H1 (cell line): ENCODE measurements around the gene TBK1. TPM values are rescaled to one million over a fixed set of nuclear protein-coding genes. Genes with fewer than 3 reads are reported as not detected.

Source experiments
- CTCF ChIA-PET: fragments of 300-600 bp; sonication (Branson Sonifier 250); formaldehyde crosslinking; loops from one replicate; lab custom pipeline; 2021; ENCODE audit not compliant: partially characterized antibody; lab: Charles Lee
- POLR2A ChIA-PET: fragments of 300-600 bp; sonication (Branson Sonifier 250); formaldehyde crosslinking; loops from one replicate; lab custom pipeline; 2021; ENCODE audit warnings: inconsistent platforms; ENCODE audit not compliant: partially characterized antibody; lab: Charles Lee
- DNase-seq, 2 experiments: peaks; one replicate each; pipeline versions ENCODE4 v3.0.0 to v3.0.0-alpha.2; 2010 to 2022; ENCODE audit warnings: low spot score in 2 of 2, low read depth in 1 of 2, mixed read lengths in 1 of 2
- FAIRE-seq: peaks from 2 replicates; lab custom pipeline; 2011; peaks lifted over from hg19 to GRCh38; lab: Jason Lieb, UNC
- H2AFZ ChIP-seq: 2 replicates; pipeline ENCODE4 v1.8.1; 2012; ENCODE audit warnings: low read length, inconsistent platforms
- H2AK5ac ChIP-seq: 2 replicates; pipeline ENCODE4 v1.6.1; 2013; ENCODE audit warnings: low read depth, low read length
- H2BK120ac ChIP-seq: replicated peaks from 2 replicates; pipeline ENCODE3; 2013; ENCODE audit warnings: low read depth, low read length, inconsistent platforms
- H2BK12ac ChIP-seq: 2 replicates; pipeline ENCODE4 v1.6.1; 2013; ENCODE audit warnings: low read depth, low read length
- H2BK15ac ChIP-seq: 2 replicates; pipeline ENCODE4 v1.6.1; 2013; ENCODE audit warnings: low read length
- H2BK20ac ChIP-seq: 2 replicates; pipeline ENCODE4 v1.6.1; 2013; ENCODE audit warnings: low read length
- H2BK5ac ChIP-seq: 2 replicates; pipeline ENCODE4 v1.6.1; 2013; ENCODE audit warnings: low read depth, low read length
- H3K14ac ChIP-seq: 2 replicates; pipeline ENCODE4 v1.6.1; 2013; ENCODE audit warnings: inconsistent platforms; ENCODE audit not compliant: insufficient read length
- H3K18ac ChIP-seq: 2 replicates; pipeline ENCODE4 v1.6.1; 2013; ENCODE audit warnings: low read length; ENCODE audit errors: extremely low read depth
- H3K23ac ChIP-seq: 2 replicates; pipeline ENCODE4 v1.6.1; 2013; ENCODE audit warnings: inconsistent platforms; ENCODE audit not compliant: insufficient read length
- H3K23me2 ChIP-seq: 2 replicates; pipeline ENCODE4 v1.6.1; 2013; ENCODE audit warnings: low read depth, low read length
- H3K27ac ChIP-seq: 2 replicates; pipeline ENCODE4 v1.6.1; 2011; ENCODE audit warnings: low read depth, low read length, inconsistent platforms
- H3K27me3 ChIP-seq, 4 experiments: replicated peaks in 1 of 4; 1 replicate in 1 of 4; 2 replicates in 3 of 4; pipeline versions ENCODE4 v1.6.1 to v1.8.1; 2011 to 2013; ENCODE audit warnings: low read length in 3 of 4, mild to moderate bottlenecking in 3 of 4, inconsistent platforms in 2 of 4, mixed read lengths in 2 of 4, moderate library complexity in 1 of 4; ENCODE audit not compliant: control insufficient read depth in 3 of 4, insufficient read depth in 3 of 4; ENCODE audit errors: extremely low read depth in 1 of 4
- H3K36me3 ChIP-seq, 4 experiments: 2 replicates each; pipeline versions ENCODE4 v1.6.1 to v1.8.1; 2011 to 2013; ENCODE audit warnings: mild to moderate bottlenecking in 4 of 4, low read length in 3 of 4, moderate library complexity in 2 of 4, control low read depth in 1 of 4, inconsistent platforms in 1 of 4; ENCODE audit not compliant: insufficient read depth in 4 of 4, control insufficient read depth in 2 of 4
- H3K4ac ChIP-seq: replicated peaks from 2 replicates; pipeline ENCODE3; 2013; ENCODE audit warnings: low read length, low read depth, mixed read lengths, inconsistent platforms; ENCODE audit not compliant: insufficient read length
- H3K4me1 ChIP-seq, 4 experiments: replicated peaks in 1 of 4; 1 replicate in 1 of 4; 2 replicates in 3 of 4; pipeline versions ENCODE4 v1.6.1 to v1.8.1; 2011 to 2013; ENCODE audit warnings: low read length in 3 of 4, inconsistent platforms in 2 of 4, mixed read lengths in 1 of 4; ENCODE audit not compliant: insufficient read depth in 4 of 4, control insufficient read depth in 3 of 4
- H3K4me2 ChIP-seq, 2 experiments: 2 replicates each; pipeline versions ENCODE4 v1.6.1 to v1.8.1; 2011 to 2013; ENCODE audit warnings: low read depth in 2 of 2, low read length in 2 of 2, control low read depth in 1 of 2, inconsistent platforms in 1 of 2, mild to moderate bottlenecking in 1 of 2; ENCODE audit not compliant: insufficient read depth in 1 of 2
- H3K4me3 ChIP-seq, 4 experiments: fragments of 200-600, 300-600 bp in 1 of 4; sonication (generic), shearing (Covaris generic), sonication (Bioruptor Twin) in 1 of 4; 2 replicates each; pipeline versions ENCODE4 v1.5.1 to v1.8.1; 2011 to 2016; ENCODE audit warnings: low read length in 4 of 4, low read depth in 3 of 4, control low read depth in 2 of 4, inconsistent platforms in 2 of 4, mild to moderate bottlenecking in 2 of 4, mixed read lengths in 1 of 4, moderate library complexity in 1 of 4; ENCODE audit not compliant: insufficient read depth in 2 of 4; ENCODE audit errors: extremely low read depth in 1 of 4
- H3K56ac ChIP-seq: replicated peaks from 2 replicates; pipeline ENCODE3; 2013; ENCODE audit warnings: low read depth, mild to moderate bottlenecking, mixed read lengths, low read length, inconsistent platforms; ENCODE audit not compliant: insufficient read length
- H3K79me1 ChIP-seq: 2 replicates; pipeline ENCODE4 v1.6.1; 2013; ENCODE audit warnings: low read depth, low read length, control low read depth
- H3K79me2 ChIP-seq, 2 experiments: 2 replicates each; pipeline versions ENCODE4 v1.6.1 to v1.8.1; 2012 to 2013; ENCODE audit warnings: low read length in 2 of 2, mild to moderate bottlenecking in 2 of 2, inconsistent platforms in 1 of 2; ENCODE audit not compliant: insufficient read depth in 2 of 2, control insufficient read depth in 1 of 2
- H3K9ac ChIP-seq, 4 experiments: replicated peaks in 1 of 4; 1 replicate in 1 of 4; 2 replicates in 3 of 4; pipeline versions ENCODE4 v1.6.1 to v1.8.1; 2011 to 2013; ENCODE audit warnings: low read depth in 3 of 4, low read length in 3 of 4, control low read depth in 2 of 4, mild to moderate bottlenecking in 2 of 4, moderate library complexity in 2 of 4, inconsistent platforms in 1 of 4; ENCODE audit errors: extremely low read depth in 1 of 4
- H3K9me3 ChIP-seq, 2 experiments: 2 replicates each; pipeline versions ENCODE4 v1.6.1 to v1.8.1; 2012 to 2013; ENCODE audit warnings: mild to moderate bottlenecking in 2 of 2, moderate library complexity in 2 of 2, control low read depth in 1 of 2, inconsistent platforms in 1 of 2, low read depth in 1 of 2, low read length in 1 of 2, mixed read lengths in 1 of 2; ENCODE audit not compliant: insufficient read depth in 2 of 2
- H4K20me1 ChIP-seq, 2 experiments: replicated peaks in 1 of 2; 2 replicates each; pipeline versions ENCODE3 to v1.8.1; 2011 to 2013; ENCODE audit warnings: inconsistent platforms in 2 of 2, low read length in 2 of 2, mild to moderate bottlenecking in 1 of 2; ENCODE audit not compliant: insufficient read depth in 2 of 2, control insufficient read depth in 1 of 2
- H4K5ac ChIP-seq: 2 replicates; pipeline ENCODE4 v1.6.1; 2013; ENCODE audit warnings: low read length, low read depth, mixed read lengths, inconsistent platforms; ENCODE audit not compliant: insufficient read length
- H4K8ac ChIP-seq: 2 replicates; pipeline ENCODE4 v1.8.0; 2013; ENCODE audit warnings: mild to moderate bottlenecking, moderate library complexity, low read length, inconsistent platforms; ENCODE audit not compliant: insufficient read depth; ENCODE audit errors: extremely low read depth
- H4K91ac ChIP-seq: replicated peaks from 2 replicates; pipeline ENCODE3; 2013; ENCODE audit warnings: low read length, mixed read lengths, inconsistent platforms; ENCODE audit not compliant: insufficient read length
- BACH1 ChIP-seq: IDR thresholded peaks from 2 replicates; pipeline ENCODE4 v1.6.1; 2012; ENCODE audit warnings: low read length, improper control_type of control experiment
- BCL11A ChIP-seq, 2 experiments: IDR thresholded peaks; one replicate each; pipeline ENCODE4 v1.6.1; 2011; ENCODE audit warnings: low read depth in 2 of 2, low read length in 2 of 2, mild to moderate bottlenecking in 2 of 2
- CTBP2 ChIP-seq: IDR thresholded peaks from 2 replicates; pipeline ENCODE4 v1.7.0; 2011; ENCODE audit warnings: borderline replicate concordance, mild to moderate bottlenecking, moderate library complexity, mixed read lengths, low read length; ENCODE audit not compliant: insufficient read depth, insufficient read length
- CTCF ChIP-seq, 3 experiments: IDR thresholded peaks; 1 replicate in 2 of 3; 2 replicates in 1 of 3; pipeline versions ENCODE4 v1.5.1 to v1.6.1; 2011; ENCODE audit warnings: low read length in 3 of 3, mild to moderate bottlenecking in 3 of 3, inconsistent platforms in 2 of 3, low read depth in 1 of 3, moderate library complexity in 1 of 3; ENCODE audit not compliant: insufficient read depth in 1 of 3; ENCODE audit errors: control extremely low read depth in 1 of 3
- EP300 ChIP-seq, 2 experiments: IDR thresholded peaks; 1 replicate in 1 of 2; 2 replicates in 1 of 2; pipeline ENCODE4 v1.6.1; 2011 to 2012; ENCODE audit warnings: low read depth in 2 of 2, low read length in 2 of 2, mild to moderate bottlenecking in 2 of 2, borderline replicate concordance in 1 of 2, inconsistent platforms in 1 of 2, moderate library complexity in 1 of 2
- GABPA ChIP-seq: IDR thresholded peaks from 2 replicates; pipeline ENCODE4 v1.6.1; 2011; ENCODE audit warnings: mild to moderate bottlenecking, low read length, moderate library complexity, borderline replicate concordance; ENCODE audit not compliant: insufficient read depth
- JUN ChIP-seq: IDR thresholded peaks from 2 replicates; pipeline ENCODE4 v1.6.1; 2011; ENCODE audit warnings: low read depth, mild to moderate bottlenecking, improper control_type of control experiment, low read length
- KDM4A ChIP-seq: IDR thresholded peaks from one replicate; pipeline ENCODE4 v1.7.1; 2012; ENCODE audit warnings: low read depth, mild to moderate bottlenecking, moderate library complexity, low read length, inconsistent platforms; ENCODE audit not compliant: severe bottlenecking
- NANOG ChIP-seq: IDR thresholded peaks from 2 replicates; pipeline ENCODE4 v1.6.1; 2011; ENCODE audit warnings: low read length, low read depth, mild to moderate bottlenecking, inconsistent platforms; ENCODE audit not compliant: insufficient read depth, poor library complexity, severe bottlenecking
- RAD21 ChIP-seq, 2 experiments: IDR thresholded peaks in 1 of 2; conservative IDR thresholded peaks in 1 of 2; 2 replicates each; pipeline ENCODE4 v1.6.1; 2011; ENCODE audit warnings: low read depth in 2 of 2, low read length in 2 of 2, improper control_type of control experiment in 1 of 2, inconsistent platforms in 1 of 2, mild to moderate bottlenecking in 1 of 2, moderate library complexity in 1 of 2
- SRF ChIP-seq: IDR thresholded peaks from 2 replicates; pipeline ENCODE4 v1.6.1; 2011; ENCODE audit warnings: mild to moderate bottlenecking, low read depth, low read length, moderate library complexity
- polyA plus RNA-seq, 7 experiments: library from polyadenylated mRNA; depleted of rRNA in 3 of 7; stranded (reverse) in 5 of 7; unstranded in 2 of 7; fragments of >200 nt in 5 of 7; fragments of 200-250 nt in 2 of 7; gene quantifications; 1 replicate in 5 of 7; 2 replicates in 1 of 7; 4 replicates in 1 of 7; pipeline versions ENCODE4 v1.2.1 to v1.2.3, GENCODE V29; 2011 to 2013; ENCODE audit warnings: missing spikeins in 2 of 7, mixed read lengths in 2 of 7
- total RNA-seq: library from RNA; stranded (reverse); fragmentation: NEBNext Ultra II Directional; extraction: Animal tissue kit (Norgen Biotek cat#: 25700); gene quantifications from 2 replicates; pipeline ENCODE4 v1.2.1, GENCODE V29; 2021

TBK1 gene
- total and polyA plus RNA-seq, 2 of the 8 experiments (the other 6 are each of a cell fraction or from before 2014, with no cell fraction given): 5.3 to 20.4 TPM

GRCh38 chr12:64466178-64466577 lies 14.3 kb downstream of the TBK1 start:
- Histone ChIP-seq H3K23ac (no peak overlapping the region), H3K4ac (no peak overlapping the region), H3K23me2 (no peaks in the 10 kb centered on the region), H2BK5ac (no peak overlapping the region), H4K20me1 (peaks cover 0 to 2% of the 10 kb centered on the region in 2 experiments), H2BK15ac (no peak overlapping the region), H3K4me3 (no peak overlapping the region), H3K27me3 (no peaks in the 10 kb centered on the region), H4K8ac (no peak overlapping the region), H3K27ac (no peak overlapping the region), H3K56ac (no peak overlapping the region), H2AK5ac (no peak overlapping the region), H3K9me3 (no peaks in the 10 kb centered on the region), H4K5ac (no peak overlapping the region), H4K91ac (no peak overlapping the region), H3K9ac (no peak overlapping the region), H3K14ac (no peak overlapping the region), H3K4me2 (no peak overlapping the region), H3K18ac (no peak overlapping the region), H2BK120ac (no peak overlapping the region), H2BK12ac (no peak overlapping the region), H3K79me2 (peaks cover 0 to 2% of the 10 kb centered on the region in 2 experiments; a peak in 1 of 4 replicates), H3K79me1 (peaks cover 2% of the 10 kb centered on the region; the same call in 1 of the 2 replicates), H3K4me1 (no peaks in the 10 kb centered on the region), H3K36me3 (peaks cover 6 to 66% (median 36%) of the 10 kb centered on the region in 4 experiments; a peak in 7 of 8 replicates), H2BK20ac (no peak overlapping the region), H2AFZ (no peak overlapping the region)
- FAIRE-seq: no peak
- ChIA-PET POLR2A (no interaction called here), CTCF (no interaction called here)
- TF ChIP-seq NANOG: no peak
- TF ChIP-seq GABPA: no peak
- no peak for TF ChIP-seq CTBP2
- no peak for TF ChIP-seq EP300 (IDR thresholded peaks at IDR 0.05; ENCODE audit: borderline replicate concordance in 1 of 2, low read depth in 2 of 2, low read length in 2 of 2)
- TF ChIP-seq SRF: no peak
- no peak for TF ChIP-seq JUN
- no peak for TF ChIP-seq BACH1
- no peak for TF ChIP-seq BCL11A (IDR thresholded peaks at IDR 0.05; ENCODE audit: low read depth in 2 of 2, low read length in 2 of 2)
- TF ChIP-seq RAD21 (IDR thresholded peaks at IDR 0.05 in 1 of 2, conservative IDR thresholded peaks at IDR 0.05 in 1 of 2; ENCODE audit: low read depth in 2 of 2, low read length in 2 of 2): no peak
- TF ChIP-seq CTCF (IDR thresholded peaks at IDR 0.05; ENCODE audit: control extremely low read depth in 1 of 3, insufficient read depth in 1 of 3, low read depth in 1 of 3, low read length in 3 of 3): no peak
- no peak for TF ChIP-seq KDM4A
- no peak for DNase-seq
